Left ventricle myocardium inferior (tissue), 1 donor: ENCODE results near the gene TOP2B. TPM values are rescaled to one million over a fixed set of nuclear protein-coding genes. Genes with fewer than 3 reads are reported as not detected.

ENCODE experiments used
- DNase-seq: peaks from one replicate; pipeline ENCODE4 v3.0.0-alpha.2; 2020
- H3K27ac ChIP-seq: fragments of 200-600 bp; replicated peaks from 2 replicates; pipeline ENCODE4 v1.8.0; 2021
- H3K27me3 ChIP-seq: fragments of 200-600 bp; 2 replicates; pipeline ENCODE4 v1.8.0; 2021; ENCODE audit warnings: low read depth
- H3K36me3 ChIP-seq: fragments of 200-600 bp; 2 replicates; pipeline ENCODE4 v1.8.0; 2021
- H3K4me1 ChIP-seq: fragments of 200-600 bp; 2 replicates; pipeline ENCODE4 v1.8.0; 2021
- H3K4me3 ChIP-seq: fragments of 200-600 bp; 2 replicates; pipeline ENCODE4 v1.8.0; 2021; ENCODE audit warnings: mild to moderate bottlenecking, moderate library complexity
- H3K9me3 ChIP-seq: fragments of 200-600 bp; replicated peaks from 2 replicates; pipeline ENCODE4 v1.8.0; 2021
- CTCF ChIP-seq: fragments of 200-600 bp; IDR thresholded peaks from 2 replicates; pipeline ENCODE4 v1.8.0; 2021; ENCODE audit warnings: antibody characterized with exemption, mild to moderate bottlenecking, borderline replicate concordance
- intact Hi-C: fragments of 100-400 bp; cut with micrococcal nuclease; formaldehyde crosslinking; loops from one replicate; pipeline ENCODE4 v1.11.0; 2022
- total RNA-seq: library from RNA; stranded (reverse); fragmentation: NEBNext Ultra II Directional; extraction: Animal tissue kit (Norgen Biotek cat#: 25700); gene quantifications from one replicate; pipeline ENCODE4 v1.2.1, GENCODE V29; 2021
- donor health status: DM: no; HTN: yes; CAD: no; lungs with severe emphysema.

The TOP2B gene
- total RNA-seq, 1 donor from 2014 or later, result 101 TPM

- no peak for DNase-seq
- intact Hi-C loops, result no loop called here
- Histone ChIP-seq H3K4me3 (no peak overlapping the region), H3K36me3 (peaks cover 78% of the 10 kb centered on the region), H3K27me3 (no peaks in the 10 kb centered on the region), H3K9me3 (no peaks in the 10 kb centered on the region), H3K27ac (peak overlapping the region; percentile 65), H3K4me1 (peaks cover 28% of the 10 kb centered on the region)
- no peak for TF ChIP-seq CTCF
Observed at GRCh38 chr3:25603703-25604102, 61.0 kb downstream of the TOP2B start.

GRCh38 chr3:25597535-25598101, 67.1 kb downstream of the TOP2B start:
- intact Hi-C loops, result loop anchor here (10.0 kb wide), 2 partner anchors 293 to 633 kb away; no protein-coding TSS in a partner anchor
- no peak for TF ChIP-seq CTCF
- H3K36me3 ChIP-seq, result peaks cover 67% of the 10 kb centered on the region
- H3K27me3 ChIP-seq, result no peaks in the 10 kb centered on the region
- DNase-seq, result no peak
- H3K4me1 ChIP-seq, result peaks cover 48% of the 10 kb centered on the region
- peak overlapping the region; percentile 24 for H3K27ac ChIP-seq
- H3K4me3 ChIP-seq, result no peak overlapping the region
- no peaks in the 10 kb centered on the region for H3K9me3 ChIP-seq

- DNase-seq, result no peak
- H3K4me3 ChIP-seq, result no peak overlapping the region
- no peaks in the 10 kb centered on the region for H3K27me3 ChIP-seq
- H3K4me1 ChIP-seq, result peaks cover 84% of the 10 kb centered on the region
- H3K9me3 ChIP-seq, result no peaks in the 10 kb centered on the region
- intact Hi-C loops, result loop anchor here (2.0 to 10.0 kb wide), 5 partner anchors 167 to 822 kb away; partner anchors contain the start of gene RARB
- TF ChIP-seq CTCF, result peak; percentile 86
- H3K36me3 ChIP-seq, result peaks cover 37% of the 10 kb centered on the region
- H3K27ac ChIP-seq, result peak overlapping the region; percentile 80
Observed at GRCh38 chr3:25594007-25594502, 70.7 kb downstream of the TOP2B start.

- peaks cover 26% of the 10 kb centered on the region for H3K36me3 ChIP-seq
- no peak overlapping the region for H3K4me3 ChIP-seq
- peaks cover 1% of the 10 kb centered on the region for H3K9me3 ChIP-seq
- DNase-seq, result no peak
- H3K4me1 ChIP-seq, result peaks cover 89% of the 10 kb centered on the region
- peak overlapping the region; percentile 80 for H3K27ac ChIP-seq
- no peak for TF ChIP-seq CTCF
- intact Hi-C loops, result loop anchor here (5.0 to 10.0 kb wide), 4 partner anchors 166 to 821 kb away; partner anchors contain the start of gene RARB
- no peaks in the 10 kb centered on the region for H3K27me3 ChIP-seq
Observed at GRCh38 chr3:25593001-25593400, 71.7 kb downstream of the TOP2B start.

GRCh38 chr3:25592510-25592968, 72.2 kb downstream of the TOP2B start:
- H3K4me1 ChIP-seq, result peaks cover 89% of the 10 kb centered on the region
- no peak overlapping the region for H3K4me3 ChIP-seq
- peaks cover 22% of the 10 kb centered on the region for H3K36me3 ChIP-seq
- H3K27ac ChIP-seq, result peak overlapping the region; percentile 80
- H3K9me3 ChIP-seq, result peaks cover 6% of the 10 kb centered on the region
- peak; percentile 45 for TF ChIP-seq CTCF
- no peaks in the 10 kb centered on the region for H3K27me3 ChIP-seq
- intact Hi-C loops, result loop anchor here (5.0 to 10.0 kb wide), 4 partner anchors 165 to 820 kb away; partner anchors contain the start of gene RARB
- DNase-seq, result peak; percentile 55
